A673 (cell line): ENCODE data around the gene CCSAP.

Experiments used
- EZH2 ChIP-seq: fragments of 200-600 bp; sonication (generic); IDR thresholded peaks from 2 replicates; pipeline ENCODE4 v1.6.1; 2017; ENCODE audit warnings: borderline replicate concordance, low read depth, mild to moderate bottlenecking, mixed read lengths, antibody characterized with exemption, low read length; ENCODE audit not compliant: poor library complexity, severe bottlenecking
- TF ChIP-seq, protein P1 (sequence below): fragments of 300-800, 200-600 bp; sonication (generic); conservative IDR thresholded peaks from 2 replicates; pipeline ENCODE4 v1.5.1; 2017; ENCODE audit warnings: low read depth, mild to moderate bottlenecking, antibody characterized with exemption, low read length, moderate library complexity, mixed read lengths

DNA sequence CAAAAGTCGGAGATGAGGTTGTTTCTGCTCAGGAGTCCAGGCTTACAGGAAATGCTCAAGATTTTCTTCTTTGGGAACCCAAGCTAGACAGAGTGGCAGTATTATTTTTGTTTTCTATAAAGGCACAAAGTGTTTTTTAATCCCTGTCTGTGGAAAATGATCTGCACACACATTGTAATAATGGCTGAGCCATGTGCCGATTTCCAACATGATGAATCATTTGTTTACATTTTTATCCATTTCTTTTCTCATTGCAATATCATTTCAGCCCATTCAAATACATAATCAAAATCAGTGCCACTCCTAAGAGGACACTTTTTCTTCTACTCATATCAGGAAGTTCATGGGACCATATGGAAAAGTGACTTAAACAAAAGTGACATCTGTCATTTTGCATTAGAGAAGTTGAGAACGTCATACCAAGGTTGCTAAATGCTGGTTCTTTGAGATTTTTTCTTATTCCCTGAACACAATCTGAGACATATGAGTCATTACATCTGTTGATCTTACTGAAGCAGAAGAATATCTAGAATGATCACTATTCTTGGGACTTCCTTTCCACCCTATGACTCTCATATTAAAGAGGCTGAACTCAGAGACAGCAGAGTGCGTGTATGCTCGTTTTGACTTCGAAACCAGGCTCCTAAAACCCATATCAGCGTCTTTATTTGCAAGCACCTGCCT is 46.2 kb upstream of the CCSAP start:
- TF ChIP-seq EZH2 = no peak
- TF ChIP-seq, protein P1, sequence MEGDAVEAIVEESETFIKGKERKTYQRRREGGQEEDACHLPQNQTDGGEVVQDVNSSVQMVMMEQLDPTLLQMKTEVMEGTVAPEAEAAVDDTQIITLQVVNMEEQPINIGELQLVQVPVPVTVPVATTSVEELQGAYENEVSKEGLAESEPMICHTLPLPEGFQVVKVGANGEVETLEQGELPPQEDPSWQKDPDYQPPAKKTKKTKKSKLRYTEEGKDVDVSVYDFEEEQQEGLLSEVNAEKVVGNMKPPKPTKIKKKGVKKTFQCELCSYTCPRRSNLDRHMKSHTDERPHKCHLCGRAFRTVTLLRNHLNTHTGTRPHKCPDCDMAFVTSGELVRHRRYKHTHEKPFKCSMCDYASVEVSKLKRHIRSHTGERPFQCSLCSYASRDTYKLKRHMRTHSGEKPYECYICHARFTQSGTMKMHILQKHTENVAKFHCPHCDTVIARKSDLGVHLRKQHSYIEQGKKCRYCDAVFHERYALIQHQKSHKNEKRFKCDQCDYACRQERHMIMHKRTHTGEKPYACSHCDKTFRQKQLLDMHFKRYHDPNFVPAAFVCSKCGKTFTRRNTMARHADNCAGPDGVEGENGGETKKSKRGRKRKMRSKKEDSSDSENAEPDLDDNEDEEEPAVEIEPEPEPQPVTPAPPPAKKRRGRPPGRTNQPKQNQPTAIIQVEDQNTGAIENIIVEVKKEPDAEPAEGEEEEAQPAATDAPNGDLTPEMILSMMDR = no peak
